HepG2 (cell line): ENCODE measurements around the gene NPIPA7.
"Not testable (repeated sequence)": the region's sequence is repeated elsewhere in the genome, so short reads cannot be mapped to it uniquely, and the experiment has no call there.

Source experiments
- CBX2 ChIP-seq, 2 experiments: fragments of 200-600 bp in 1 of 2; sonication (generic); formaldehyde crosslinking in 1 of 2; IDR thresholded peaks; 2 replicates each; pipeline versions ENCODE4 v1.7.0 to v1.8.1; 2018 to 2022; ENCODE audit warnings: low read depth in 2 of 2, low read length in 1 of 2, mild to moderate bottlenecking in 1 of 2, missing genetic modification reagents in 1 of 2
- CHCHD3 ChIP-seq: sonication (generic); formaldehyde crosslinking; IDR thresholded peaks from 2 replicates; pipeline ENCODE4 v1.8.0; 2022; ENCODE audit warnings: mild to moderate bottlenecking, missing genetic modification reagents, moderate library complexity
- FIP1L1 ChIP-seq: fragments of 200-400 bp; formaldehyde crosslinking; IDR thresholded peaks from 2 replicates; pipeline ENCODE4 v1.6.1; 2018; ENCODE audit warnings: low read depth, mild to moderate bottlenecking, low read length, moderate library complexity, borderline replicate concordance; ENCODE audit not compliant: insufficient read depth
- HHEX ChIP-seq: IDR thresholded peaks from 2 replicates; pipeline ENCODE4 v1.6.1; 2016; ENCODE audit warnings: control low read depth
- RELA ChIP-seq: sonication (generic); formaldehyde crosslinking; IDR thresholded peaks from 2 replicates; pipeline ENCODE4 v1.4.0; 2020; ENCODE audit warnings: missing genetic modification reagents
- ZSCAN25 ChIP-seq: sonication (generic); formaldehyde crosslinking; IDR thresholded peaks from 2 replicates; pipeline ENCODE4 v1.8.0; 2022; ENCODE audit warnings: mild to moderate bottlenecking, missing genetic modification reagents
- TF ChIP-seq, protein P1 (sequence below): sonication (generic); formaldehyde crosslinking; IDR thresholded peaks from 2 replicates; pipeline ENCODE4 v1.4.0; 2020; ENCODE audit warnings: low read depth, mild to moderate bottlenecking, missing genetic modification reagents
- TF ChIP-seq, protein P2 (sequence below): sonication (generic); formaldehyde crosslinking; IDR thresholded peaks from 2 replicates; pipeline ENCODE4 v1.5.0; 2020; ENCODE audit warnings: mild to moderate bottlenecking, missing genetic modification reagents, moderate library complexity

DNA sequence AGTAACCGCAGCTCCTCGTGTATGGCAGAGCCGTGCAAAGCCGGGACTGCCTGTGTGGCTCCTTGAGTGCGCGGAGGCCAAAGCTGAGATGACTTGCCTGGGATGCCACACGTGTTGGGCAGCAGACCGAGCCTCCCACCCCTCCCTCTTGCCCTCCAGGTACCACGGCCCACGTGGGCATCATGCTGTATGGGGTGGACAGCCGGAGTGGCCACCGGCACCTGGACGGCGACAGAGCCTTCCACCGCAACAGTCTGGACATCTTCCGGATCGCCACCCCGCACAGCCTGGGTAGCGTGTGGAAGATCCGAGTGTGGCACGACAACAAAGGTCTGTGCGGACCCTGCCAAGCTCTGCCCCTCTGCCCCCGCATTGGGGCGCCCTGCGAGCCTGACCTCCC is 4.7 kb upstream of the NPIPA7 start:
- not testable (repeated sequence) for TF ChIP-seq FIP1L1; CHCHD3 (CRISPR knock-in tag); CBX2 (IDR thresholded peaks at IDR 0.05; ENCODE audit: low read depth, low read length); CBX2 (CRISPR knock-in tag; IDR thresholded peaks at IDR 0.05; ENCODE audit: low read depth); ZSCAN25 (CRISPR knock-in tag); HHEX (CRISPR knock-in tag); RELA (CRISPR knock-in tag)
- TF ChIP-seq, protein P1, sequence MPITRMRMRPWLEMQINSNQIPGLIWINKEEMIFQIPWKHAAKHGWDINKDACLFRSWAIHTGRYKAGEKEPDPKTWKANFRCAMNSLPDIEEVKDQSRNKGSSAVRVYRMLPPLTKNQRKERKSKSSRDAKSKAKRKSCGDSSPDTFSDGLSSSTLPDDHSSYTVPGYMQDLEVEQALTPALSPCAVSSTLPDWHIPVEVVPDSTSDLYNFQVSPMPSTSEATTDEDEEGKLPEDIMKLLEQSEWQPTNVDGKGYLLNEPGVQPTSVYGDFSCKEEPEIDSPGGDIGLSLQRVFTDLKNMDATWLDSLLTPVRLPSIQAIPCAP (CRISPR knock-in tag), result not testable (repeated sequence)
- TF ChIP-seq, protein P2, sequence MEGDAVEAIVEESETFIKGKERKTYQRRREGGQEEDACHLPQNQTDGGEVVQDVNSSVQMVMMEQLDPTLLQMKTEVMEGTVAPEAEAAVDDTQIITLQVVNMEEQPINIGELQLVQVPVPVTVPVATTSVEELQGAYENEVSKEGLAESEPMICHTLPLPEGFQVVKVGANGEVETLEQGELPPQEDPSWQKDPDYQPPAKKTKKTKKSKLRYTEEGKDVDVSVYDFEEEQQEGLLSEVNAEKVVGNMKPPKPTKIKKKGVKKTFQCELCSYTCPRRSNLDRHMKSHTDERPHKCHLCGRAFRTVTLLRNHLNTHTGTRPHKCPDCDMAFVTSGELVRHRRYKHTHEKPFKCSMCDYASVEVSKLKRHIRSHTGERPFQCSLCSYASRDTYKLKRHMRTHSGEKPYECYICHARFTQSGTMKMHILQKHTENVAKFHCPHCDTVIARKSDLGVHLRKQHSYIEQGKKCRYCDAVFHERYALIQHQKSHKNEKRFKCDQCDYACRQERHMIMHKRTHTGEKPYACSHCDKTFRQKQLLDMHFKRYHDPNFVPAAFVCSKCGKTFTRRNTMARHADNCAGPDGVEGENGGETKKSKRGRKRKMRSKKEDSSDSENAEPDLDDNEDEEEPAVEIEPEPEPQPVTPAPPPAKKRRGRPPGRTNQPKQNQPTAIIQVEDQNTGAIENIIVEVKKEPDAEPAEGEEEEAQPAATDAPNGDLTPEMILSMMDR (CRISPR knock-in tag), result not testable (repeated sequence)
